AG09309 (cell line): ENCODE results near the gene SPRR5.

ENCODE experiments used
- DNase-seq: peaks from one replicate; pipeline ENCODE4 v3.0.0-alpha.2; 2010; ENCODE audit warnings: low read depth
- H3K4me3 ChIP-seq: 2 replicates; pipeline ENCODE4 v1.5.1; 2011; ENCODE audit warnings: mild to moderate bottlenecking, low read depth, low read length, moderate library complexity; ENCODE audit not compliant: control insufficient read depth
- TF ChIP-seq, protein P1 (sequence below): IDR thresholded peaks from 2 replicates; pipeline ENCODE4 v1.5.1; 2011; ENCODE audit warnings: mild to moderate bottlenecking, low read depth, low read length, inconsistent platforms; ENCODE audit not compliant: insufficient read depth, control insufficient read depth; ENCODE audit errors: missing control alignments

SPRR5 gene

DNA sequence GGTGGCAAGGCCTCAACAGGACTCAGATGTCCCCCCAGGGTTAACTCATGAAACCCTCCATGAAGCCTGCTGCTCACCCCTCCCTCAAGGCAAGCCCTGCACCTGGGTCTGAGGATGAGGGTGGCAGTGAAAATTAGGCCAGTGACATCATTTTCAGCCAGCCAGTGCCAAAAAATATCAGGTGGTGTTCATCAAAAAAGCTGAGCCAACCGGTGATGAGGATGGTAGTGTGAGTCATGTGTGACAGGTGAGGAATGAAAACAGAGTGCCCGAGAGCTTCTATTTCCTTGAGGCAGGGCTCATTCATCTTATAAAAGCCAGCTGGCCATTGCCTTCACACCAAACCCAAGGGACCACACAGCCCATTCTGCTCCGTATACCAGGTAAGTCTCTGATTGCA, 36.7 kb downstream of the SPRR5 start, which contains the start of gene SPRR1A:
TSS of gene SPRR1A (plus strand) at position 339 of the 400 bp plus-strand sequence. CDS start 1,150 bp downstream, outside the sequence.
- DNase-seq = no peak

DNA sequence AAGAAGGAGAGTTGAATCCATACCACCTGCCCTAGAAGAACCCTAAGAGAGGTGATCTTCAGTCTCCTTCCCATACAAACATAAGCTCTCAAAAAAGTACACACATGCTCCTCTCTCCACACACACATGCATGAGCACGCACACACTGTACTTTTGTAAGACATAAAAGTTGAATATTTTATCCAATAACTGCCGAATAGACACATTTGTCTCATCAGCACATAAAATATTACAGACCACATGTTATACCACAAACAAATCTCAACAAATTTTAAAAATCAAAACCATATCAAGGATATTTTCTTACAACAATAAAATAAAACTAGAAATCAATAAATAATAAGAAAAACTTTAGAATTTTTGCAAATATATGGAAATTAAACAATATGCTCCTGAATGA, 39.6 kb downstream of the SPRR5 start:
- TF ChIP-seq, protein P1, sequence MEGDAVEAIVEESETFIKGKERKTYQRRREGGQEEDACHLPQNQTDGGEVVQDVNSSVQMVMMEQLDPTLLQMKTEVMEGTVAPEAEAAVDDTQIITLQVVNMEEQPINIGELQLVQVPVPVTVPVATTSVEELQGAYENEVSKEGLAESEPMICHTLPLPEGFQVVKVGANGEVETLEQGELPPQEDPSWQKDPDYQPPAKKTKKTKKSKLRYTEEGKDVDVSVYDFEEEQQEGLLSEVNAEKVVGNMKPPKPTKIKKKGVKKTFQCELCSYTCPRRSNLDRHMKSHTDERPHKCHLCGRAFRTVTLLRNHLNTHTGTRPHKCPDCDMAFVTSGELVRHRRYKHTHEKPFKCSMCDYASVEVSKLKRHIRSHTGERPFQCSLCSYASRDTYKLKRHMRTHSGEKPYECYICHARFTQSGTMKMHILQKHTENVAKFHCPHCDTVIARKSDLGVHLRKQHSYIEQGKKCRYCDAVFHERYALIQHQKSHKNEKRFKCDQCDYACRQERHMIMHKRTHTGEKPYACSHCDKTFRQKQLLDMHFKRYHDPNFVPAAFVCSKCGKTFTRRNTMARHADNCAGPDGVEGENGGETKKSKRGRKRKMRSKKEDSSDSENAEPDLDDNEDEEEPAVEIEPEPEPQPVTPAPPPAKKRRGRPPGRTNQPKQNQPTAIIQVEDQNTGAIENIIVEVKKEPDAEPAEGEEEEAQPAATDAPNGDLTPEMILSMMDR = no peak
- DNase-seq = no peak
- no peak overlapping the region for H3K4me3 ChIP-seq

More for the DNA sequence above, 36.7 kb downstream of the SPRR5 start, which contains the start of gene SPRR1A:
- no peak within 1 kb of the TSS for H3K4me3 ChIP-seq
- TF ChIP-seq, protein P1 = no peak

DNA sequence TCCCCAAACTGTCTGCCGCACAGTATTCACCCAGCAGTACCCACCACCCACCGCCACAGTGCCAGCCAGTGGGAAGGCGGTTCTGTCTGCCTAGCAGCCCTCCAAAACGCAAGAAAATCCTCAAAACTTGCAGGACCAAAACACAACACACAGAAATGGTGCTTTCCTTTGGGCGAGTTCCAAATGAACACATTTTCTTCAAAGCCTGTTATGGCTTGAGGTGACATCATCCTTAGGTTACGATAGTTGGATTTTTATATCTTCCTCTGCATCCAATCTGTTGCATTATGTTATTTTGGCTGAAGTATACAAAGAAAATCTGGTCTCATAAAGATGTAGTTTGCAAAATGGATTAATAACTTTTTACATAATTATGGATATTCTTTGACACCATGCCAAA, 46.2 kb downstream of the SPRR5 start:
- H3K4me3 ChIP-seq = no peak overlapping the region
- TF ChIP-seq, protein P1 = no peak
- DNase-seq = no peak

DNA sequence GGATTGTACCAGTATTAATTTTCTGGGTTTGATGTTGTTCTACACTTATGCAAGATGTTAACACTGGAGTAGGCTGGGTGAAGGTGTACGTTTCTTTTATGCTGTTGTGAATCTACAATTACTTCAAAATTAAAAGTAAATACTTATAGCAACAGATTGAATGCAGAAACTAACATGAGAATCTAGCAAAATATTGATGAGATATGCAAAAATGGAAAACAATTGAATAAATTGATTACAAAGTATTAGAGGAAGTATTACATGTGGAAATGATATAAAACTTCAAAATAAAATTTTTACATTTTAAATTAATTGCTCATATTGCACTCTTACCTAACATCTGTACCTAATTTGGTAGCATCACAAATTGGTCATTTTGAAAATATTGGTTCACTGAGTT, 48.8 kb downstream of the SPRR5 start:
- no peak for DNase-seq
- TF ChIP-seq, protein P1 = no peak

DNA sequence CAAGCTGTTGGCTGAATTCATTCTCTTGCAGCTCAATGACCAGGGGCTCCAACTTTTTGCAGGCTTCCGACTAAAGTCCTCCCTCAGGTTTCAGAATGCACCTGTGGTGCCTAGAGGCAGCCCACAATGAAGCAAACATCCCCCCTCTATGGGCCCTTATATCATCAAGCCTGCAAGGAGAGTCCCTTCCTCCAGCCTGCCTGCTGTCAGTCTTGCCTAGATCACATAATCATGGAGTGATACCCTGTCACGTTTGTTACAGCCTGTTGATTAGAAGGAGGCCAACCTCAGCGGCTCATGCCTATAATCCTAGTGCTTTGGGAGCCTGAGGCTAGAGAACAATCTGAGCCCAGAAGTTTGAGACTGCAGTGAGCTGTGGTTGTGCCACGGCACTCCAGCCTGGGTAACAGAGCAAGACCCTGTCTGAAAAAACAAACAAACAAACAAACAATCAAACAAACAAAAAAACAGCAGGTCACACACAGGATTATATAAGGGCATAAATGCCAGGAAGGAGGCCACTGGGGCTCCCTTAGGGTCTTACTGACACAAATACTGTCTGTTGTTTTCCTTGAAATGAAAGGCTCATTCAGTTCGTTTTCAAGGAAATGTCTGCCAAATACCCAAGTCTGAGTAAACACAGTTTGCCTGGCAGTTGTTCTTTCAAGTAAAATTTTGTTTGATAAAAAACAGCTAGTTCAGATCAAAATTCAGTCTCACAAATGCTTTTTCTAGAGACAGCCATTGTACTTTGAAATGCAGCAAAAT, 49.8 kb downstream of the SPRR5 start:
- TF ChIP-seq, protein P1 = no peak
- no peak for DNase-seq
- H3K4me3 ChIP-seq = no peak overlapping the region

More for the DNA sequence above, 48.8 kb downstream of the SPRR5 start:
- no peak overlapping the region for H3K4me3 ChIP-seq

DNA sequence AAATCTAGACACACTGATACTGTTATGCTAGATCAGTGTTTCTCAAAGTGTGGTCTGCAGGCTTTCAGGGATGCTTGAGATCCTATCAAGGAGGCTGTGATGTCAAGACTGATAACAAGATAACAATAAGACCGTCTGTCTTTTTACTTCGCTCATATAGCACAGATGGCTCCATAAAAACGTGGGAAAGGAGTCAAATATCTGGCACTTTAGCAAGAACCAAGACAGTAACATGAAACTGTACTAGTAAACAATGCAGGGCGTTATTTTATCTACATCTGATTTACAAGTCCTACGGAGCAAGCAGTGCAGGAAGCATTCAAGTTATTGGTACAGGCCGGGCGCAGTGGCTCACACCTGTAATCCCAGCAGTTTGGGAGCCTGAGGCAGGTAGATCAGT, 50.9 kb downstream of the SPRR5 start:
- no peak overlapping the region for H3K4me3 ChIP-seq
- no peak for DNase-seq
- TF ChIP-seq, protein P1 = no peak
